Measurements from ENCODE around the gene SIRPB2. TPM values are rescaled to one million over a fixed set of nuclear protein-coding genes. Genes with fewer than 3 reads are reported as not detected.
A peak's percentile ranks its signal among the peaks of the same experiment; 100 is the strongest.

The SIRPB2 gene
- total and polyA plus RNA-seq, 10 of the 15 experiments (the other 5 are each of a cell fraction or from before 2014, with no cell fraction given): not detected

DNA sequence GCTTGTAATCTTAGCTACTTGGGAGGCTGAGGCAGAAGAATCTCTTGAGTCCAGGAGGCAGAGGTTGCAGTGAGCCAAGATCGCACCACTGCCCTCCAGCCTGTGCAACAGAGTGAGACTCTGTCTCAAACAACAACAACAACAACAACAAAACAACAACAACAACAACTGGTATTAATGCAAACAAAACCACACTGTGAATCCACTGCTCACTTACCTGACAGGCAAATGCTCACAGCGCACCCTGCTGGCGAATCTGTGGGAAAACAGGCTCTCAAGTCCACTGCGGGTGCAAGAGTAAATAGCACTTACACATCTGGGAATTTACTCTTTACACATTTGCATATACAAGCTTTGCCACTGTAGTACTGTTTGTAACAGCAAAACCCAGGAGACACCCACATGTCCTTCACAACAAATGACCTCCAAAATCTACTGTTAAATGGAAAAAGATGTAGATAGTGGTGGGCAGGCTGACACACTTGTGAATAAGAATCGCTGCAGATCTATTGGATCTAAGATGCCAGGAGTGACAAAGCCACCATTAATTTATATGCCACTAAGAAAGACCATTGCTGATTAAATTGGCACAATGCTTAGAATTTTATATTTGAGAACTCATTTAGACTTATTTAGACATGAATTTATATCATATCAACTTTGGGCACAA is 53.9 kb downstream of the SIRPB2 start (continued):
- TF ChIP-seq, protein P1, sequence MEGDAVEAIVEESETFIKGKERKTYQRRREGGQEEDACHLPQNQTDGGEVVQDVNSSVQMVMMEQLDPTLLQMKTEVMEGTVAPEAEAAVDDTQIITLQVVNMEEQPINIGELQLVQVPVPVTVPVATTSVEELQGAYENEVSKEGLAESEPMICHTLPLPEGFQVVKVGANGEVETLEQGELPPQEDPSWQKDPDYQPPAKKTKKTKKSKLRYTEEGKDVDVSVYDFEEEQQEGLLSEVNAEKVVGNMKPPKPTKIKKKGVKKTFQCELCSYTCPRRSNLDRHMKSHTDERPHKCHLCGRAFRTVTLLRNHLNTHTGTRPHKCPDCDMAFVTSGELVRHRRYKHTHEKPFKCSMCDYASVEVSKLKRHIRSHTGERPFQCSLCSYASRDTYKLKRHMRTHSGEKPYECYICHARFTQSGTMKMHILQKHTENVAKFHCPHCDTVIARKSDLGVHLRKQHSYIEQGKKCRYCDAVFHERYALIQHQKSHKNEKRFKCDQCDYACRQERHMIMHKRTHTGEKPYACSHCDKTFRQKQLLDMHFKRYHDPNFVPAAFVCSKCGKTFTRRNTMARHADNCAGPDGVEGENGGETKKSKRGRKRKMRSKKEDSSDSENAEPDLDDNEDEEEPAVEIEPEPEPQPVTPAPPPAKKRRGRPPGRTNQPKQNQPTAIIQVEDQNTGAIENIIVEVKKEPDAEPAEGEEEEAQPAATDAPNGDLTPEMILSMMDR (IDR thresholded peaks at IDR 0.05 in 2 of 3, conservative IDR thresholded peaks at IDR 0.05 in 1 of 3; ENCODE audit: control insufficient read depth in 2 of 3, extremely low read depth in 1 of 3, insufficient read depth in 1 of 3, low read depth in 3 of 3, low read length in 3 of 3): peak; percentile 82 to 84 (median 83)
- TF ChIP-seq KDM1A (IDR thresholded peaks at IDR 0.05; ENCODE audit: borderline replicate concordance) (no peak), TBL1XR1 (IDR thresholded peaks at IDR 0.05; ENCODE audit: low read depth, low read length) (no peak), MEF2B (IDR thresholded peaks at IDR 0.05; ENCODE audit: partially characterized antibody, poor library complexity, severe bottlenecking) (no peak), DPF2 (IDR thresholded peaks at IDR 0.05) (no peak), HDAC2 (IDR thresholded peaks at IDR 0.05) (no peak), RBBP5 (conservative IDR thresholded peaks at IDR 0.05) (no peak), PML (IDR thresholded peaks at IDR 0.05; ENCODE audit: low read length) (no peak), SRF (IDR thresholded peaks at IDR 0.05; ENCODE audit: low read depth in 2 of 2, low read length in 2 of 2) (no peak), SUPT20H (IDR thresholded peaks at IDR 0.05; ENCODE audit: borderline replicate concordance, control insufficient read depth, low read depth, low read length) (no peak)
- TF ChIP-seq, protein P2, sequence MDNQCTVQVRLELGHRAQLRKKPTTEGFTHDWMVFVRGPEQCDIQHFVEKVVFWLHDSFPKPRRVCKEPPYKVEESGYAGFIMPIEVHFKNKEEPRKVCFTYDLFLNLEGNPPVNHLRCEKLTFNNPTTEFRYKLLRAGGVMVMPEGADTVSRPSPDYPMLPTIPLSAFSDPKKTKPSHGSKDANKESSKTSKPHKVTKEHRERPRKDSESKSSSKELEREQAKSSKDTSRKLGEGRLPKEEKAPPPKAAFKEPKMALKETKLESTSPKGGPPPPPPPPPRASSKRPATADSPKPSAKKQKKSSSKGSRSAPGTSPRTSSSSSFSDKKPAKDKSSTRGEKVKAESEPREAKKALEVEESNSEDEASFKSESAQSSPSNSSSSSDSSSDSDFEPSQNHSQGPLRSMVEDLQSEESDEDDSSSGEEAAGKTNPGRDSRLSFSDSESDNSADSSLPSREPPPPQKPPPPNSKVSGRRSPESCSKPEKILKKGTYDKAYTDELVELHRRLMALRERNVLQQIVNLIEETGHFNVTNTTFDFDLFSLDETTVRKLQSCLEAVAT (IDR thresholded peaks at IDR 0.05): no peak
- TF ChIP-seq, protein P3, sequence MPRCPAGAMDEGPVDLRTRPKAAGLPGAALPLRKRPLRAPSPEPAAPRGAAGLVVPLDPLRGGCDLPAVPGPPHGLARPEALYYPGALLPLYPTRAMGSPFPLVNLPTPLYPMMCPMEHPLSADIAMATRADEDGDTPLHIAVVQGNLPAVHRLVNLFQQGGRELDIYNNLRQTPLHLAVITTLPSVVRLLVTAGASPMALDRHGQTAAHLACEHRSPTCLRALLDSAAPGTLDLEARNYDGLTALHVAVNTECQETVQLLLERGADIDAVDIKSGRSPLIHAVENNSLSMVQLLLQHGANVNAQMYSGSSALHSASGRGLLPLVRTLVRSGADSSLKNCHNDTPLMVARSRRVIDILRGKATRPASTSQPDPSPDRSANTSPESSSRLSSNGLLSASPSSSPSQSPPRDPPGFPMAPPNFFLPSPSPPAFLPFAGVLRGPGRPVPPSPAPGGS (IDR thresholded peaks at IDR 0.05; ENCODE audit: borderline replicate concordance, insufficient read depth, low read depth, low read length, poor library complexity, severe bottlenecking): no peak
- TF ChIP-seq, protein P4, sequence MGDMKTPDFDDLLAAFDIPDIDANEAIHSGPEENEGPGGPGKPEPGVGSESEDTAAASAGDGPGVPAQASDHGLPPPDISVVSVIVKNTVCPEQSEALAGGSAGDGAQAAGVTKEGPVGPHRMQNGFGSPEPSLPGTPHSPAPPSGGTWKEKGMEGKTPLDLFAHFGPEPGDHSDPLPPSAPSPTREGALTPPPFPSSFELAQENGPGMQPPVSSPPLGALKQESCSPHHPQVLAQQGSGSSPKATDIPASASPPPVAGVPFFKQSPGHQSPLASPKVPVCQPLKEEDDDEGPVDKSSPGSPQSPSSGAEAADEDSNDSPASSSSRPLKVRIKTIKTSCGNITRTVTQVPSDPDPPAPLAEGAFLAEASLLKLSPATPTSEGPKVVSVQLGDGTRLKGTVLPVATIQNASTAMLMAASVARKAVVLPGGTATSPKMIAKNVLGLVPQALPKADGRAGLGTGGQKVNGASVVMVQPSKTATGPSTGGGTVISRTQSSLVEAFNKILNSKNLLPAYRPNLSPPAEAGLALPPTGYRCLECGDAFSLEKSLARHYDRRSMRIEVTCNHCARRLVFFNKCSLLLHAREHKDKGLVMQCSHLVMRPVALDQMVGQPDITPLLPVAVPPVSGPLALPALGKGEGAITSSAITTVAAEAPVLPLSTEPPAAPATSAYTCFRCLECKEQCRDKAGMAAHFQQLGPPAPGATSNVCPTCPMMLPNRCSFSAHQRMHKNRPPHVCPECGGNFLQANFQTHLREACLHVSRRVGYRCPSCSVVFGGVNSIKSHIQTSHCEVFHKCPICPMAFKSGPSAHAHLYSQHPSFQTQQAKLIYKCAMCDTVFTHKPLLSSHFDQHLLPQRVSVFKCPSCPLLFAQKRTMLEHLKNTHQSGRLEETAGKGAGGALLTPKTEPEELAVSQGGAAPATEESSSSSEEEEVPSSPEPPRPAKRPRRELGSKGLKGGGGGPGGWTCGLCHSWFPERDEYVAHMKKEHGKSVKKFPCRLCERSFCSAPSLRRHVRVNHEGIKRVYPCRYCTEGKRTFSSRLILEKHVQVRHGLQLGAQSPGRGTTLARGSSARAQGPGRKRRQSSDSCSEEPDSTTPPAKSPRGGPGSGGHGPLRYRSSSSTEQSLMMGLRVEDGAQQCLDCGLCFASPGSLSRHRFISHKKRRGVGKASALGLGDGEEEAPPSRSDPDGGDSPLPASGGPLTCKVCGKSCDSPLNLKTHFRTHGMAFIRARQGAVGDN (IDR thresholded peaks at IDR 0.05): no peak
- TF ChIP-seq, protein P5, sequence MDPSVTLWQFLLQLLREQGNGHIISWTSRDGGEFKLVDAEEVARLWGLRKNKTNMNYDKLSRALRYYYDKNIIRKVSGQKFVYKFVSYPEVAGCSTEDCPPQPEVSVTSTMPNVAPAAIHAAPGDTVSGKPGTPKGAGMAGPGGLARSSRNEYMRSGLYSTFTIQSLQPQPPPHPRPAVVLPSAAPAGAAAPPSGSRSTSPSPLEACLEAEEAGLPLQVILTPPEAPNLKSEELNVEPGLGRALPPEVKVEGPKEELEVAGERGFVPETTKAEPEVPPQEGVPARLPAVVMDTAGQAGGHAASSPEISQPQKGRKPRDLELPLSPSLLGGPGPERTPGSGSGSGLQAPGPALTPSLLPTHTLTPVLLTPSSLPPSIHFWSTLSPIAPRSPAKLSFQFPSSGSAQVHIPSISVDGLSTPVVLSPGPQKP (IDR thresholded peaks at IDR 0.05; ENCODE audit: low read depth, low read length): no peak
- TF ChIP-seq, protein P6, sequence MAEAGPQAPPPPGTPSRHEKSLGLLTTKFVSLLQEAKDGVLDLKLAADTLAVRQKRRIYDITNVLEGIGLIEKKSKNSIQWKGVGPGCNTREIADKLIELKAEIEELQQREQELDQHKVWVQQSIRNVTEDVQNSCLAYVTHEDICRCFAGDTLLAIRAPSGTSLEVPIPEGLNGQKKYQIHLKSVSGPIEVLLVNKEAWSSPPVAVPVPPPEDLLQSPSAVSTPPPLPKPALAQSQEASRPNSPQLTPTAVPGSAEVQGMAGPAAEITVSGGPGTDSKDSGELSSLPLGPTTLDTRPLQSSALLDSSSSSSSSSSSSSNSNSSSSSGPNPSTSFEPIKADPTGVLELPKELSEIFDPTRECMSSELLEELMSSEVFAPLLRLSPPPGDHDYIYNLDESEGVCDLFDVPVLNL (IDR thresholded peaks at IDR 0.05; ENCODE audit: low read depth, low read length): no peak
- TF ChIP-seq, protein P7, sequence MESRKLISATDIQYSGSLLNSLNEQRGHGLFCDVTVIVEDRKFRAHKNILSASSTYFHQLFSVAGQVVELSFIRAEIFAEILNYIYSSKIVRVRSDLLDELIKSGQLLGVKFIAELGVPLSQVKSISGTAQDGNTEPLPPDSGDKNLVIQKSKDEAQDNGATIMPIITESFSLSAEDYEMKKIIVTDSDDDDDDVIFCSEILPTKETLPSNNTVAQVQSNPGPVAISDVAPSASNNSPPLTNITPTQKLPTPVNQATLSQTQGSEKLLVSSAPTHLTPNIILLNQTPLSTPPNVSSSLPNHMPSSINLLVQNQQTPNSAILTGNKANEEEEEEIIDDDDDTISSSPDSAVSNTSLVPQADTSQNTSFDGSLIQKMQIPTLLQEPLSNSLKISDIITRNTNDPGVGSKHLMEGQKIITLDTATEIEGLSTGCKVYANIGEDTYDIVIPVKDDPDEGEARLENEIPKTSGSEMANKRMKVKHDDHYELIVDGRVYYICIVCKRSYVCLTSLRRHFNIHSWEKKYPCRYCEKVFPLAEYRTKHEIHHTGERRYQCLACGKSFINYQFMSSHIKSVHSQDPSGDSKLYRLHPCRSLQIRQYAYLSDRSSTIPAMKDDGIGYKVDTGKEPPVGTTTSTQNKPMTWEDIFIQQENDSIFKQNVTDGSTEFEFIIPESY (IDR thresholded peaks at IDR 0.05): no peak

All from GM12878 (cell line).